Measurements from ENCODE around the gene PTPRM.
"Not testable (repeated sequence)": the region's sequence is repeated elsewhere in the genome, so short reads cannot be mapped to it uniquely, and the experiment has no call there.

The PTPRM gene

GRCh38 chr18:8030201-8030600 is 463.1 kb downstream of the PTPRM start:
- no peak for DNase-seq

- no peak for DNase-seq
These were observed 464.4 kb downstream of the PTPRM start for GRCh38 chr18:8031496-8031895.

GRCh38 chr18:8034674-8035073 is 467.6 kb downstream of the PTPRM start:
- no peak for DNase-seq

- no peak for DNase-seq
These were observed 469.4 kb downstream of the PTPRM start for GRCh38 chr18:8036551-8036950.

- no peak for DNase-seq
These were observed 470.2 kb downstream of the PTPRM start for GRCh38 chr18:8037296-8037695.

GRCh38 chr18:8040021-8040420 is 472.9 kb downstream of the PTPRM start:
- no peak for DNase-seq

- DNase-seq: no peak
These were observed 474.5 kb downstream of the PTPRM start for GRCh38 chr18:8041526-8042111.

GRCh38 chr18:8044004-8044403 is 476.9 kb downstream of the PTPRM start:
- DNase-seq: no peak

GRCh38 chr18:8045160-8045883 is 478.2 kb downstream of the PTPRM start:
- DNase-seq: no peak

- DNase-seq: no peak
These were observed 478.8 kb downstream of the PTPRM start for GRCh38 chr18:8045884-8046281.

- DNase-seq: no peak
These were observed 479.3 kb downstream of the PTPRM start for GRCh38 chr18:8046441-8046840.

GRCh38 chr18:8049147-8049546 is 482.0 kb downstream of the PTPRM start:
- DNase-seq: no peak

GRCh38 chr18:8050616-8051329 is 483.7 kb downstream of the PTPRM start:
- DNase-seq: no peak

GRCh38 chr18:8051453-8051852 is 484.3 kb downstream of the PTPRM start:
- DNase-seq: no peak

GRCh38 chr18:8052237-8052701 is 485.2 kb downstream of the PTPRM start:
- DNase-seq: no peak

- no peak for DNase-seq
These were observed 489.6 kb downstream of the PTPRM start for GRCh38 chr18:8056723-8057122.

GRCh38 chr18:8063152-8063551 is 496.0 kb downstream of the PTPRM start:
- not testable (repeated sequence) for DNase-seq

GRCh38 chr18:8063733-8064132 is 496.6 kb downstream of the PTPRM start:
- no peak for DNase-seq

- DNase-seq: no peak
These were observed 498.2 kb downstream of the PTPRM start for GRCh38 chr18:8065284-8065683.

- DNase-seq: no peak
These were observed 498.7 kb downstream of the PTPRM start for GRCh38 chr18:8065773-8066172.

GRCh38 chr18:8069708-8070107 is 502.6 kb downstream of the PTPRM start:
- DNase-seq: no peak

- no peak for DNase-seq
These were observed 506.1 kb downstream of the PTPRM start for GRCh38 chr18:8073167-8073566.

- no peak for DNase-seq
These were observed 513.0 kb downstream of the PTPRM start for GRCh38 chr18:8080092-8080491.

- no peak for DNase-seq
These were observed 514.2 kb downstream of the PTPRM start for GRCh38 chr18:8081267-8081666.
